ENCODE data around the gene EEF2. TPM values are rescaled to one million over a fixed set of nuclear protein-coding genes. Genes with fewer than 3 reads are reported as not detected.

EEF2 gene
- total and polyA plus RNA-seq, 12 donors, result 752 to 3,482 (median 2,119) TPM

- H3K4me3 ChIP-seq, result no peak overlapping the region
- H3K4me1 ChIP-seq (replicated peaks in 1 of 2), result no peaks in the 10 kb centered on the region
- H3K36me3 ChIP-seq (replicated peaks in 1 of 2), result no peaks in the 10 kb centered on the region
- H3K27ac ChIP-seq, result no peak overlapping the region
- no peak for TF ChIP-seq CTCF (IDR thresholded peaks at IDR 0.05)
- no peak for TF ChIP-seq POLR2A (IDR thresholded peaks at IDR 0.05)
- H3K27me3 ChIP-seq, result no peaks in the 10 kb centered on the region
- no peak for DNase-seq
- WGBS, 4 donors, result 77 to 90% (median 82%) methylated on average over 6 of the region's 6 CpGs
- no peaks in the 10 kb centered on the region for H3K9me3 ChIP-seq (replicated peaks in 1 of 3)
- intact Hi-C loops (cut with DNase I), result loop anchor here in 1 of 2 donors (10.0 kb wide), 1 partner anchor 209 kb away; no protein-coding TSS in a partner anchor
Observed at GRCh38 chr19:3995607-3996006, 10.3 kb upstream of the EEF2 start.

DNA sequence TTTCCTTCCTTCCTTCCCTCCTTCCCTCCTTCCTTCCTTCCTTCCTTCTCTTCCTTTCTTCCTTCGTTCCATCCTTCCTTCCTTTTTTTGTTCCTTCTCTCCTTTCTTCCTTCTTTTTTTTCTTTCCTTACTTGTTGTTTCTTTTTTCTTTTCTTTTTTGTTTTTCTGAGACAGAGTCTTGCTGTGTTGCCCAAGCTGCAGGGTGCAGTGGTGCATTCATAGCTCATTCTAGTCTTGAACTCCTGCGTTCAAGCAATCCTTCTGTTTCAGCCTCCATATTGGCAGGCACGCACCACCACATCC, 5.5 kb upstream of the EEF2 start:
- intact Hi-C loops (cut with DNase I), result loop anchor here in 1 of 2 donors (10.0 kb wide), 1 partner anchor 214 kb away; no protein-coding TSS in a partner anchor

GRCh38 chr19:3987619-3988371, 2.5 kb upstream of the EEF2 start:
- H3K27me3 ChIP-seq, result no peaks in the 10 kb centered on the region
- TF ChIP-seq POLR2A (IDR thresholded peaks at IDR 0.05) (no peak), CTCF (IDR thresholded peaks at IDR 0.05) (peak; percentile 72 to 86 (median 82))
- H3K27ac ChIP-seq, result no peak overlapping the region
- no peaks in the 10 kb centered on the region for H3K9me3 ChIP-seq (replicated peaks in 1 of 3)
- 5 to 8% (median 8%) methylated on average over 21 to 30 of the region's 30 CpGs for WGBS, 4 donors
- peak; percentile 83 to 94 (median 89) for DNase-seq
- intact Hi-C loops (cut with DNase I), result no loop called here
- peaks cover 19 to 41% of the 10 kb centered on the region in 2 donors for H3K4me1 ChIP-seq (replicated peaks in 1 of 2)
- peaks cover 0 to 13% of the 10 kb centered on the region in 2 donors for H3K36me3 ChIP-seq (replicated peaks in 1 of 2)
- peak overlapping the region in 1 of 4 donors; percentile 39 for H3K4me3 ChIP-seq

More for the DNA sequence above, 5.5 kb upstream of the EEF2 start:
- no peak for DNase-seq
- TF ChIP-seq POLR2A (IDR thresholded peaks at IDR 0.05) (no peak), CTCF (IDR thresholded peaks at IDR 0.05) (no peak)
- no peaks in the 10 kb centered on the region for H3K36me3 ChIP-seq (replicated peaks in 1 of 2)
- no peaks in the 10 kb centered on the region for H3K9me3 ChIP-seq (replicated peaks in 1 of 3)
- 67 to 76% (median 69%) methylated on average over 3 of the region's 3 CpGs for WGBS, 4 donors
- no peak overlapping the region for H3K4me3 ChIP-seq
- no peaks in the 10 kb centered on the region for H3K27me3 ChIP-seq
- H3K4me1 ChIP-seq (replicated peaks in 1 of 2), result peaks cover 10 to 21% of the 10 kb centered on the region in 2 donors
- H3K27ac ChIP-seq, result no peak overlapping the region

DNA sequence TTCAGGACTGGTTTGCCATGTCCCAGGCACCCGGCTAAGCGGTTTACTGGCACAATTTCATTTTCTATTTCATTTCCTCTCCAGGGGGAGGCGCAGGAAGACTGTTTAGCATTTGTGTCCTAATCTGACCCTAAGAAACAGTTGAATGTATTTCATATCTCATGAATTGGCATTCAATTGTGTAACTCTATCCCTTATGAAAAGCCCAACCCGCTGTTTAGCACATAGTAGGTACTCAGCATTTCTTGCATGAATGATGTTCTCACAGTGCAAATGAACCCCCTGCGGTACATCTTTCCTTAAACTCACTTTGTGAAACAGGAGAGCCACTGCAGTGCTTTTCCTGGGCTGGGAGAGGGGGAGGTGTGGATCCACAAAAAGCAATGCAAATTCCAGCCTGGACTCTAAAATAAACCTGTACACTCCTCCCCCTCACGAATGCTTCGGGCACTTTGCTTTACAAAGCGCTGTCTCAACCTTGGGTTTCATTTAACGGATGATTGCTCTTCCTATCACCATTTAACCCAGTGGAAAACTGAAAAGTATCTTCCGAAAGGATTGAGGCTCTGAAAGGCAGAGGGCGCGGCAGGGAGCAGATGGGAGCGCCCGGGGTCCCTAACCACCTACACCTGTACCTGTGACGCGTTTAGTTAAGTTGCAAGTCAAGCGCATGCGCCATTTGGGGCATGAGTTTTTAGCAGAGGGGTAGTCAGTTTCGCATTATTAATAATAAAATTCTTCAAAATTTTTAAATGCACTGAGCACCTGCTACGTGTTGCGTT, 1.2 kb upstream of the EEF2 start:
- TF ChIP-seq POLR2A (IDR thresholded peaks at IDR 0.05) (no peak), CTCF (IDR thresholded peaks at IDR 0.05) (peak; percentile 26 to 81 (median 64))
- WGBS, 4 donors, result 2 to 5% (median 2%) methylated on average over 19 to 21 of the region's 21 CpGs
- peak in 5 of 7 donors; percentile 67 to 81 (median 75) for DNase-seq
- H3K4me1 ChIP-seq (replicated peaks in 1 of 2), result peaks cover 19 to 46% of the 10 kb centered on the region in 2 donors
- H3K27me3 ChIP-seq, result no peaks in the 10 kb centered on the region
- intact Hi-C loops (cut with DNase I), result no loop called here
- peak overlapping the region in 2 of 4 donors; percentile 91 to 98 for H3K4me3 ChIP-seq
- no peaks in the 10 kb centered on the region for H3K9me3 ChIP-seq (replicated peaks in 1 of 3)
- peaks cover 0 to 26% of the 10 kb centered on the region in 2 donors for H3K36me3 ChIP-seq (replicated peaks in 1 of 2)
- peak overlapping the region; percentile 24 to 98 (median 50) for H3K27ac ChIP-seq

Measured in adrenal gland (tissue), 12 donors.